H9 (cell line): ENCODE data around the gene KCNH2. TPM values are rescaled to one million over a fixed set of nuclear protein-coding genes. Genes with fewer than 3 reads are reported as not detected.

Source experiments
- DNase-seq: peaks from one replicate; pipeline ENCODE4 v3.0.0-alpha.2; 2017
- H2AFZ ChIP-seq: one replicate; pipeline ENCODE4 v1.6.1; 2013; ENCODE audit warnings: mild to moderate bottlenecking, low read length, control low read depth, moderate library complexity
- H2AK5ac ChIP-seq: 2 replicates; pipeline ENCODE4 v1.6.1; 2013; ENCODE audit warnings: low read length, control low read depth, mixed read lengths; ENCODE audit not compliant: insufficient read length
- H2BK120ac ChIP-seq: one replicate; pipeline ENCODE4 v1.6.1; 2013; ENCODE audit warnings: low read depth, mild to moderate bottlenecking, low read length, control low read depth, inconsistent platforms; ENCODE audit not compliant: poor library complexity, severe bottlenecking
- H2BK12ac ChIP-seq: 2 replicates; pipeline ENCODE4 v1.6.1; 2013; ENCODE audit warnings: low read length, control low read depth, mixed read lengths, low read depth; ENCODE audit not compliant: insufficient read length
- H2BK15ac ChIP-seq: 2 replicates; pipeline ENCODE4 v1.6.1; 2013; ENCODE audit warnings: low read depth, low read length, control low read depth
- H2BK20ac ChIP-seq: one replicate; pipeline ENCODE4 v1.6.1; 2013; ENCODE audit warnings: low read depth, mild to moderate bottlenecking, low read length, control low read depth, inconsistent platforms; ENCODE audit not compliant: poor library complexity, severe bottlenecking
- H2BK5ac ChIP-seq: 2 replicates; pipeline ENCODE4 v1.6.1; 2013; ENCODE audit warnings: low read length, control low read depth, mixed read lengths; ENCODE audit not compliant: insufficient read length
- H3K14ac ChIP-seq: 2 replicates; pipeline ENCODE4 v1.6.1; 2013; ENCODE audit warnings: low read length, control low read depth; ENCODE audit not compliant: insufficient read depth
- H3K18ac ChIP-seq: 2 replicates; pipeline ENCODE4 v1.6.1; 2013; ENCODE audit warnings: low read depth, mild to moderate bottlenecking, mixed read lengths, low read length, control low read depth; ENCODE audit not compliant: insufficient read length
- H3K23ac ChIP-seq: 2 replicates; pipeline ENCODE4 v1.6.1; 2013; ENCODE audit warnings: low read length, control low read depth, mixed read lengths, low read depth; ENCODE audit not compliant: insufficient read length
- H3K23me2 ChIP-seq: 2 replicates; pipeline ENCODE4 v1.6.1; 2013; ENCODE audit warnings: low read depth, mild to moderate bottlenecking, mixed read lengths, low read length, control low read depth; ENCODE audit not compliant: insufficient read length, poor library complexity, severe bottlenecking
- H3K27ac ChIP-seq: 2 replicates; pipeline ENCODE4 v1.5.1; 2013; ENCODE audit warnings: low read length, control low read depth, mixed read lengths, low read depth; ENCODE audit not compliant: insufficient read length
- H3K27me3 ChIP-seq: 2 replicates; pipeline ENCODE4 v1.6.1; 2013; ENCODE audit warnings: low read length, control low read depth, inconsistent platforms; ENCODE audit not compliant: insufficient read depth
- H3K4ac ChIP-seq: 2 replicates; pipeline ENCODE4 v1.6.1; 2013; ENCODE audit warnings: low read depth, mild to moderate bottlenecking, control low read depth, inconsistent platforms, low read length, moderate library complexity
- H3K4me1 ChIP-seq: 2 replicates; pipeline ENCODE4 v1.6.1; 2013; ENCODE audit warnings: low read length, control low read depth, inconsistent platforms; ENCODE audit not compliant: insufficient read depth
- H3K4me2 ChIP-seq: 2 replicates; pipeline ENCODE4 v1.6.1; 2013; ENCODE audit warnings: low read length, control low read depth, mixed read lengths; ENCODE audit not compliant: insufficient read length, insufficient read depth
- H3K56ac ChIP-seq: 2 replicates; pipeline ENCODE4 v1.6.1; 2013; ENCODE audit warnings: low read depth, mild to moderate bottlenecking, mixed read lengths, low read length, control low read depth; ENCODE audit not compliant: insufficient read length
- H3K79me1 ChIP-seq: 2 replicates; pipeline ENCODE4 v1.6.1; 2013; ENCODE audit warnings: low read depth, mild to moderate bottlenecking, moderate library complexity, low read length, control low read depth, inconsistent platforms; ENCODE audit not compliant: insufficient read depth, poor library complexity, severe bottlenecking
- H3K79me2 ChIP-seq: 2 replicates; pipeline ENCODE4 v1.6.1; 2013; ENCODE audit warnings: low read length, control low read depth, inconsistent platforms; ENCODE audit not compliant: insufficient read depth
- H3K9ac ChIP-seq: 2 replicates; pipeline ENCODE4 v1.6.1; 2013; ENCODE audit warnings: low read length, control low read depth, mixed read lengths; ENCODE audit not compliant: insufficient read length; ENCODE audit errors: extremely low read depth
- H3K9me3 ChIP-seq: one replicate; pipeline ENCODE4 v1.6.1; 2013; ENCODE audit warnings: low read depth, low read length, inconsistent platforms; ENCODE audit not compliant: control insufficient read depth
- H3T11ph ChIP-seq: one replicate; pipeline ENCODE4 v1.6.1; 2013; ENCODE audit warnings: mild to moderate bottlenecking, low read length, control low read depth, inconsistent platforms
- H4K20me1 ChIP-seq: one replicate; pipeline ENCODE4 v1.6.1; 2013; ENCODE audit not compliant: control insufficient read depth, insufficient read length, insufficient read depth
- H4K5ac ChIP-seq: 2 replicates; pipeline ENCODE4 v1.6.1; 2013; ENCODE audit warnings: low read depth, mild to moderate bottlenecking, mixed read lengths, low read length, control low read depth; ENCODE audit not compliant: insufficient read length
- H4K8ac ChIP-seq: replicated peaks from 2 replicates; pipeline ENCODE4 v1.6.1; 2013; ENCODE audit warnings: low read length, control low read depth, mixed read lengths, low read depth; ENCODE audit not compliant: insufficient read length
- H4K91ac ChIP-seq: 2 replicates; pipeline ENCODE4 v1.6.1; 2013; ENCODE audit warnings: low read depth, mild to moderate bottlenecking, moderate library complexity, mixed read lengths, low read length, control low read depth; ENCODE audit not compliant: insufficient read length
- H3K27ac Mint-ChIP-seq, 3 experiments: 2 replicates in 2 of 3; 3 replicates in 1 of 3; pipeline ENCODE4 v1.8.0; 2020 to 2021; ENCODE audit warnings: mixed read lengths in 3 of 3, mild to moderate bottlenecking in 1 of 3, moderate library complexity in 1 of 3
- H3K27me3 Mint-ChIP-seq: 2 replicates; pipeline ENCODE4 v1.8.0; 2021; ENCODE audit warnings: low read depth, mild to moderate bottlenecking, moderate library complexity, mixed read lengths
- H3K36me3 Mint-ChIP-seq, 3 experiments: 2 replicates in 2 of 3; 3 replicates in 1 of 3; pipeline ENCODE4 v1.8.0; 2020 to 2021; ENCODE audit warnings: low read depth in 3 of 3, mixed read lengths in 3 of 3; ENCODE audit not compliant: insufficient read depth in 1 of 3
- H3K4me1 Mint-ChIP-seq, 2 experiments: 2 replicates each; pipeline ENCODE4 v1.8.0; 2020; ENCODE audit warnings: mixed read lengths in 2 of 2
- H3K4me3 Mint-ChIP-seq, 2 experiments: 2 replicates in 1 of 2; 3 replicates in 1 of 2; pipeline ENCODE4 v1.8.0; 2020 to 2021; ENCODE audit warnings: mild to moderate bottlenecking in 2 of 2, mixed read lengths in 2 of 2, moderate library complexity in 1 of 2
- H3K9me3 Mint-ChIP-seq, 2 experiments: 2 replicates in 1 of 2; 3 replicates in 1 of 2; pipeline ENCODE4 v1.8.0; 2020; ENCODE audit warnings: mild to moderate bottlenecking in 2 of 2, mixed read lengths in 2 of 2, moderate library complexity in 1 of 2
- WGBS: extraction: QIAGEN DNeasy Blood & Tissue Kit; methylation state at CpG from one replicate; pipeline ENCODE4 v1.1.7; 2013; ENCODE audit warnings: missing lambda C conversion rate, low lambda C conversion rate, mixed read lengths; ENCODE audit not compliant: insufficient read length; ENCODE audit errors: extremely low coverage; 5-methylcytosine and 5-hydroxymethylcytosine counted together
- total RNA-seq: library from RNA; stranded (reverse); gene quantifications from 2 replicates; pipeline ENCODE4 v1.2.1, GENCODE V29; 2021
- TF ChIP-seq, protein P1 (sequence below): fragments of 200-600 bp; sonication (generic); conservative IDR thresholded peaks from 3 replicates; pipeline ENCODE4 v1.8.0; 2021; ENCODE audit warnings: antibody characterized with exemption, mild to moderate bottlenecking

Gene KCNH2
- total RNA-seq, 1 experiment from 2014 or later = 4.5 TPM

DNA sequence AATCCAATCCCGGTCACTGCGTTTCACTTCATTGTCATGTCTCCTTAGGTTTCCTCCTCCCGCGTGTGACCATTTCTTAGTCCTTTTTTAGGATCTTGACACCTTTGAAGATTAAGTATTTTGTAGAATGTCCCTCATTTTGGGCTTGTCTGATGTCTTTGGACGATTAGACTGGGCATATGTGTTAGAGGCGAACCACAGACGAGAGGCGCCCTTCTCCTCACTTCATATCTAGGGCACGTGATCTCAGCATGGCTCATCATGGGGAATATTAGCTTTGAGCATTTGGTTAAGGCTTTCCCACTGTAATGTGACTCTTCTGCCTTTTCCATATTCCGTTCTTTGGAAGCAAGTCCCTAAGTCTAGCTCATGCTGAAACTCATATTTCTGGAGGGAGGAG is 59.0 kb downstream of the KCNH2 start:
- peaks cover 39% of the 10 kb centered on the region for H3K27me3 Mint-ChIP-seq
- DNase-seq = no peak
- H4K20me1 ChIP-seq = no peaks in the 10 kb centered on the region
- TF ChIP-seq, protein P1, sequence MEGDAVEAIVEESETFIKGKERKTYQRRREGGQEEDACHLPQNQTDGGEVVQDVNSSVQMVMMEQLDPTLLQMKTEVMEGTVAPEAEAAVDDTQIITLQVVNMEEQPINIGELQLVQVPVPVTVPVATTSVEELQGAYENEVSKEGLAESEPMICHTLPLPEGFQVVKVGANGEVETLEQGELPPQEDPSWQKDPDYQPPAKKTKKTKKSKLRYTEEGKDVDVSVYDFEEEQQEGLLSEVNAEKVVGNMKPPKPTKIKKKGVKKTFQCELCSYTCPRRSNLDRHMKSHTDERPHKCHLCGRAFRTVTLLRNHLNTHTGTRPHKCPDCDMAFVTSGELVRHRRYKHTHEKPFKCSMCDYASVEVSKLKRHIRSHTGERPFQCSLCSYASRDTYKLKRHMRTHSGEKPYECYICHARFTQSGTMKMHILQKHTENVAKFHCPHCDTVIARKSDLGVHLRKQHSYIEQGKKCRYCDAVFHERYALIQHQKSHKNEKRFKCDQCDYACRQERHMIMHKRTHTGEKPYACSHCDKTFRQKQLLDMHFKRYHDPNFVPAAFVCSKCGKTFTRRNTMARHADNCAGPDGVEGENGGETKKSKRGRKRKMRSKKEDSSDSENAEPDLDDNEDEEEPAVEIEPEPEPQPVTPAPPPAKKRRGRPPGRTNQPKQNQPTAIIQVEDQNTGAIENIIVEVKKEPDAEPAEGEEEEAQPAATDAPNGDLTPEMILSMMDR = no peak
- H3K27ac Mint-ChIP-seq = no peak overlapping the region
- no peak overlapping the region for H3K18ac ChIP-seq
- H2BK12ac ChIP-seq = no peak overlapping the region
- no peak overlapping the region for H3K56ac ChIP-seq
- no peak overlapping the region for H3K4ac ChIP-seq
- H3K14ac ChIP-seq = no peak overlapping the region
- no peaks in the 10 kb centered on the region for H3K23me2 ChIP-seq
- no peaks in the 10 kb centered on the region for H3K79me2 ChIP-seq
- no peak overlapping the region for H2BK120ac ChIP-seq
- no peak overlapping the region for H4K5ac ChIP-seq
- no peak overlapping the region for H3K23ac ChIP-seq
- no peak overlapping the region for H2AK5ac ChIP-seq
- no peaks in the 10 kb centered on the region for H3K9me3 ChIP-seq
- no peaks in the 10 kb centered on the region for H3K4me1 Mint-ChIP-seq
- H2AFZ ChIP-seq = no peak overlapping the region
- H2BK20ac ChIP-seq = no peak overlapping the region
- H3K9me3 Mint-ChIP-seq = no peaks in the 10 kb centered on the region; a peak in 1 of 5 replicates
- H4K91ac ChIP-seq = no peak overlapping the region
- no peaks in the 10 kb centered on the region for H3K79me1 ChIP-seq
- no peak overlapping the region for H2BK5ac ChIP-seq
- no peaks in the 10 kb centered on the region for H3K27me3 ChIP-seq
- no peak overlapping the region for H2BK15ac ChIP-seq
- no peak overlapping the region for H3K4me2 ChIP-seq
- no peak overlapping the region for H3K27ac ChIP-seq
- H4K8ac ChIP-seq = no peak overlapping the region
- H3K9ac ChIP-seq = no peak overlapping the region
- H3T11ph ChIP-seq = no peak overlapping the region
- H3K4me3 Mint-ChIP-seq = no peak overlapping the region
- H3K4me1 ChIP-seq = no peaks in the 10 kb centered on the region
- WGBS = no CpG with 5 or more reads among the region's 10 CpGs
- H3K36me3 Mint-ChIP-seq = no peaks in the 10 kb centered on the region
